MM.1S (cell line): Measurements from ENCODE around the gene FAM219B.

Experiments
- DNase-seq: peaks from one replicate; pipeline ENCODE4 v3.0.0-alpha.2; 2015
- H2AFZ ChIP-seq: fragments of 300-600 bp; sonication (generic); 2 replicates; pipeline ENCODE4 v1.6.0; 2016; ENCODE audit warnings: antibody characterized with exemption, low read length
- H3F3A ChIP-seq: fragments of 300-600 bp; sonication (generic); 2 replicates; pipeline ENCODE4 v1.6.1; 2016; ENCODE audit warnings: mild to moderate bottlenecking, antibody characterized with exemption, low read length, moderate library complexity, mixed read lengths; ENCODE audit not compliant: insufficient read depth
- H3K27ac ChIP-seq: fragments of 300-600 bp; sonication (generic); 2 replicates; pipeline ENCODE4 v1.5.1; 2016; ENCODE audit warnings: mild to moderate bottlenecking, low read length
- H3K27me3 ChIP-seq: fragments of 300-600 bp; sonication (generic); replicated peaks from 2 replicates; pipeline ENCODE4 v1.6.0; 2016; ENCODE audit warnings: low read length; ENCODE audit not compliant: insufficient read depth
- H3K36me3 ChIP-seq: fragments of 300-600 bp; sonication (generic); replicated peaks from 2 replicates; pipeline ENCODE4 v1.6.1; 2016; ENCODE audit warnings: mild to moderate bottlenecking, low read length, mixed read lengths; ENCODE audit not compliant: insufficient read depth
- H3K4me1 ChIP-seq: fragments of 300-600 bp; sonication (generic); 2 replicates; pipeline ENCODE4 v1.6.1; 2016; ENCODE audit warnings: low read length, mixed read lengths
- H3K4me2 ChIP-seq: fragments of 300-600 bp; sonication (generic); 2 replicates; pipeline ENCODE4 v1.6.0; 2016; ENCODE audit warnings: low read depth, low read length
- H3K4me3 ChIP-seq: fragments of 300-600 bp; sonication (generic); 2 replicates; pipeline ENCODE4 v1.5.1; 2016; ENCODE audit warnings: low read length, mixed read lengths
- H3K79me2 ChIP-seq: fragments of 300-600 bp; sonication (generic); 2 replicates; pipeline ENCODE4 v1.6.1; 2016; ENCODE audit warnings: mixed run types, low read length, mixed read lengths
- H3K9ac ChIP-seq: fragments of 300-600 bp; sonication (generic); 2 replicates; pipeline ENCODE4 v1.6.1; 2016; ENCODE audit warnings: low read length, mixed read lengths
- H3K9me2 ChIP-seq: fragments of 300-600 bp; sonication (generic); replicated peaks from 2 replicates; pipeline ENCODE4 v1.6.1; 2016; ENCODE audit warnings: mild to moderate bottlenecking, low read length, mixed read lengths; ENCODE audit not compliant: insufficient read depth
- H3K9me3 ChIP-seq: fragments of 300-600 bp; sonication (generic); replicated peaks from 2 replicates; pipeline ENCODE4 v1.6.1; 2016; ENCODE audit warnings: mild to moderate bottlenecking, low read length, mixed read lengths; ENCODE audit not compliant: insufficient read depth
- H4K20me1 ChIP-seq: fragments of 300-600 bp; sonication (generic); 2 replicates; pipeline ENCODE4 v1.6.1; 2016; ENCODE audit warnings: mild to moderate bottlenecking, low read length, moderate library complexity, mixed read lengths; ENCODE audit not compliant: insufficient read depth
- EZH2 ChIP-seq: fragments of 300-600 bp; sonication (generic); optimal IDR thresholded peaks from 2 replicates; pipeline ENCODE3; 2017; ENCODE audit warnings: low read depth, mild to moderate bottlenecking, antibody characterized with exemption, low read length, mixed read lengths
- EZH2phosphoT487 ChIP-seq: fragments of 300-600 bp; sonication (generic); IDR thresholded peaks from 2 replicates; pipeline ENCODE4 v1.6.1; 2018; ENCODE audit warnings: antibody characterized with exemption, low read length
- TF ChIP-seq, protein P1 (sequence below): fragments of 300-600 bp; sonication (generic); IDR thresholded peaks from 2 replicates; pipeline ENCODE4 v1.5.1; 2016; ENCODE audit warnings: antibody characterized with exemption, low read length, mixed read lengths

The FAM219B gene

DNA sequence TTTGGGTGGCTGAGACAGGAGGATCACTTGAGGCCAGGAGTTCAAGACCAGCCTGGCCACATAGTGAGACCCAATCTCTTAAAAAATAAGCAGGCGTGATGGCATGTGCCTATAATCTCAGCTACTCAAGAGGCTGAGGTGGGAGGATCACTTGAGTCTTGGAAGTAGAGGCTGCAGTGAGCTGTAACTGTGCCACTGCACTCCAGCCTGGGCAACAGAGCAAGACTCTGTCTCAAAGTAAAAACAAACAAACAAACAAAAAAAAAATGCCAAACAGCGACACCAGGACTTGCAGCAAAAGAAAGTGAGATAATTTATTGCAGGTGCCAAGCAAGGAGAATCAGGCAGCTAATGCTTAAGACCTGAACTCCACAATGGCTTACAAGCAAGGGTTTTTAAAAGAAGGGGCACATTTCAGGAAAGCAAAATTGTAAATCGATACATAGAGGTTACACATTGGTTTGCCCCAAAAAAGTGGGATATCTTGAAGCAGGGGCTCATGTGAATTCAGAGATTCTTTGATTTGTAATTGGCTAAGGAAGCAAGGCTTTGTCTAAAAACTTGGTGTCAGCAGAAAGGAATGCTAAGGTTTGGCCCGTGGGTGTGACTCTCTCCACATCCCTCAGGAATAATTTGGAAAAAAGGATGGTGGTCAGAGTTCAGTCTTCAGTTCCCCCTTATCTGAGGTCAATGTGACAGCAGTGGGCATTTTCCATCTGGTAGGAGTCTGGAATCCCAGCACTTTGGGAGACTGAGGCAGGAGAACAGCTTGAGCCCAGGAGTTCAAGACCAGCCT is 22.0 kb downstream of the FAM219B start:
- Histone ChIP-seq H4K20me1 (no peaks in the 10 kb centered on the region), H3K9me3 (no peaks in the 10 kb centered on the region), H2AFZ (no peak overlapping the region; the same call in 1 of the 2 replicates), H3K4me1 (peaks cover 31% of the 10 kb centered on the region), H3K27me3 (no peaks in the 10 kb centered on the region), H3K9ac (no peak overlapping the region; the same call in 1 of the 2 replicates), H3K4me2 (peak overlapping the region; percentile 58; the same call in 1 of the 2 replicates), H3F3A (peaks cover 15% of the 10 kb centered on the region), H3K9me2 (no peaks in the 10 kb centered on the region), H3K4me3 (no peak overlapping the region), H3K36me3 (no peaks in the 10 kb centered on the region), H3K27ac (peak overlapping the region; percentile 72; the same call in 1 of the 2 replicates), H3K79me2 (no peaks in the 10 kb centered on the region)
- no peak for DNase-seq
- TF ChIP-seq, protein P1, sequence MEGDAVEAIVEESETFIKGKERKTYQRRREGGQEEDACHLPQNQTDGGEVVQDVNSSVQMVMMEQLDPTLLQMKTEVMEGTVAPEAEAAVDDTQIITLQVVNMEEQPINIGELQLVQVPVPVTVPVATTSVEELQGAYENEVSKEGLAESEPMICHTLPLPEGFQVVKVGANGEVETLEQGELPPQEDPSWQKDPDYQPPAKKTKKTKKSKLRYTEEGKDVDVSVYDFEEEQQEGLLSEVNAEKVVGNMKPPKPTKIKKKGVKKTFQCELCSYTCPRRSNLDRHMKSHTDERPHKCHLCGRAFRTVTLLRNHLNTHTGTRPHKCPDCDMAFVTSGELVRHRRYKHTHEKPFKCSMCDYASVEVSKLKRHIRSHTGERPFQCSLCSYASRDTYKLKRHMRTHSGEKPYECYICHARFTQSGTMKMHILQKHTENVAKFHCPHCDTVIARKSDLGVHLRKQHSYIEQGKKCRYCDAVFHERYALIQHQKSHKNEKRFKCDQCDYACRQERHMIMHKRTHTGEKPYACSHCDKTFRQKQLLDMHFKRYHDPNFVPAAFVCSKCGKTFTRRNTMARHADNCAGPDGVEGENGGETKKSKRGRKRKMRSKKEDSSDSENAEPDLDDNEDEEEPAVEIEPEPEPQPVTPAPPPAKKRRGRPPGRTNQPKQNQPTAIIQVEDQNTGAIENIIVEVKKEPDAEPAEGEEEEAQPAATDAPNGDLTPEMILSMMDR, result no peak
- TF ChIP-seq EZH2phosphoT487, result no peak
- TF ChIP-seq EZH2, result no peak

DNA sequence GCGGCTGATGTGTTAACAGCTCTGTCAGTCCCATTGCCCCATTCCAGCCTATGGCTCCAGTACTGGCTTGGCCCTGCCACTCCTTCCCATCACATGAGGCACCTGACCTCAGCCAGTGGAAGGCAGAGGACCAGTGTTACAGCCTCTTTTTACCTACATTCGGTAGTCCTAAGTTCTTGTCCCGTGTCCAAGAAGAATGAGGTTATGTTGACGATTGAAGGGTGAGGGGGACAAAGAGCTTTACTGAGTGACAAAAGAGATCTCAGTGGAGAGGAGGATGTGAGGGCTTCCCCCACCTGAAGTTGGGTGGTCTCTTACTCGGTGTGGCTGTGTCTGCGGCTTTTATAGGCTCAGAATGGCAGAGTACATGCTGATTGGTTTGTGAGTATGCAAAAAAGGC is 24.1 kb downstream of the FAM219B start:
- no peak overlapping the region for H2AFZ ChIP-seq
- no peaks in the 10 kb centered on the region for H3K79me2 ChIP-seq
- no peak overlapping the region for H3K9ac ChIP-seq
- H3K36me3 ChIP-seq, result no peaks in the 10 kb centered on the region
- H3K9me3 ChIP-seq, result no peaks in the 10 kb centered on the region
- H3K4me3 ChIP-seq, result no peak overlapping the region
- H3K9me2 ChIP-seq, result no peaks in the 10 kb centered on the region
- H3K27ac ChIP-seq, result no peak overlapping the region
- DNase-seq, result no peak
- H3F3A ChIP-seq, result peaks cover 15% of the 10 kb centered on the region
- H4K20me1 ChIP-seq, result no peaks in the 10 kb centered on the region
- no peak overlapping the region for H3K4me2 ChIP-seq
- peaks cover 27% of the 10 kb centered on the region for H3K4me1 ChIP-seq
- TF ChIP-seq EZH2, result no peak
- TF ChIP-seq, protein P1, result no peak
- TF ChIP-seq EZH2phosphoT487, result no peak
- no peaks in the 10 kb centered on the region for H3K27me3 ChIP-seq

DNA sequence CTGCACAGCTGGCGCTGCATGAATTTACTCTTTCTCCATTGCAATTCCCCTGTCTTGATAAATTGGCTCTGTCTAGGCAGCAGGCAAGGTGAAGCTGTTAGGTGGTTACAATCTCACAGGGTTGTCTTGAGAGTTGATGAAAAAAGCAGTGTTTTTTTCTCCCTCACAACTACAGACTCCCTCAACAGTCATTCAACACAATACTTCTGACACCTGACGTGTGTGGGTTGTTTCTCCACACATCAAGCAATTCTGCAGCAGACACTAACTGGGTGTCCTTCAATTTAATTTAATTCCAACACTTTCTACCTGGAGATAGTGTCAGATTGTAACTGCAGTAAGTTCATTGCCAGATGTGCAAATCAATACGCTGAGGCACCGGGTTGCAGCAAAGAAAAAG is 28.4 kb downstream of the FAM219B start:
- H3K9ac ChIP-seq, result no peak overlapping the region
- TF ChIP-seq, protein P1, result no peak
- TF ChIP-seq EZH2phosphoT487 (no peak), EZH2 (no peak)
- no peaks in the 10 kb centered on the region for H3K9me3 ChIP-seq
- H3K9me2 ChIP-seq, result no peaks in the 10 kb centered on the region
- H3K4me1 ChIP-seq, result peaks cover 12% of the 10 kb centered on the region
- no peak overlapping the region for H3K4me3 ChIP-seq
- no peaks in the 10 kb centered on the region for H3K36me3 ChIP-seq
- no peaks in the 10 kb centered on the region for H4K20me1 ChIP-seq
- H3K27me3 ChIP-seq, result no peaks in the 10 kb centered on the region
- DNase-seq, result no peak
- no peaks in the 10 kb centered on the region for H3K79me2 ChIP-seq
- no peak overlapping the region for H2AFZ ChIP-seq
- no peak overlapping the region for H3K4me2 ChIP-seq
- no peak overlapping the region for H3K27ac ChIP-seq
- peaks cover 1% of the 10 kb centered on the region; the same call in 1 of the 2 replicates for H3F3A ChIP-seq
